Panc1 (cell line): ENCODE data around the gene POLQ.

ENCODE experiments used
- CTCF ChIP-seq: fragments of 450-650 bp; IDR thresholded peaks from 2 replicates; pipeline ENCODE4 v1.5.1; 2017; ENCODE audit warnings: mild to moderate bottlenecking
- POLR2AphosphoS5 ChIP-seq: IDR thresholded peaks from 2 replicates; pipeline ENCODE4 v1.6.1; 2012; ENCODE audit warnings: mild to moderate bottlenecking, low read depth, low read length, moderate library complexity
- TCF7L2 ChIP-seq: IDR thresholded peaks from 2 replicates; pipeline ENCODE4 v1.6.1; 2011; ENCODE audit warnings: mild to moderate bottlenecking, low read depth, low read length, inconsistent platforms

DNA sequence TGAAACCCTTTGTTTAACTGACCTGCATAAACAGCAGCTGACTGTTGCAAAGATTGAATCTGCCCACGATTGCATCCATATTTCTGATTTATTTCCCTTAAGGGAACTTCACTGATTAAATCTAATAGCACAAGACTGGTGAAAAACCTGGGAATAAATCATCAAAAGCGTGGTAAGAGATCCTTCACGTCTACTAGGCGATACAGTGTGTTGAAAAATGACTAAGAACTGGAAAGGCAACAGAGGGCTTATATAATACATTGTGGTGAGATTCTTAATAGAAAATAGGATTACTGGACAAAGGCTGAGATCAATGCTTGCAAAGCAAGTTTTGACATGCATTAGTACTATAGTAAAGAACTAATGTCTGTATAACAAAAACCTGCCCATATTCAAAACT, 49.0 kb downstream of the POLQ start:
- no peak for TF ChIP-seq CTCF
- TF ChIP-seq POLR2AphosphoS5, result no peak
- TF ChIP-seq TCF7L2, result no peak
